H9 (cell line): ENCODE data around the gene RDH14. TPM values are rescaled to one million over a fixed set of nuclear protein-coding genes. Genes with fewer than 3 reads are reported as not detected.

Source experiments
- DNase-seq: peaks from one replicate; pipeline ENCODE4 v3.0.0-alpha.2; 2017
- H2AFZ ChIP-seq: one replicate; pipeline ENCODE4 v1.6.1; 2013; ENCODE audit warnings: mild to moderate bottlenecking, low read length, control low read depth, moderate library complexity
- H2AK5ac ChIP-seq: 2 replicates; pipeline ENCODE4 v1.6.1; 2013; ENCODE audit warnings: low read length, control low read depth, mixed read lengths; ENCODE audit not compliant: insufficient read length
- H2BK120ac ChIP-seq: one replicate; pipeline ENCODE4 v1.6.1; 2013; ENCODE audit warnings: low read depth, mild to moderate bottlenecking, low read length, control low read depth, inconsistent platforms; ENCODE audit not compliant: poor library complexity, severe bottlenecking
- H2BK12ac ChIP-seq: 2 replicates; pipeline ENCODE4 v1.6.1; 2013; ENCODE audit warnings: low read length, control low read depth, mixed read lengths, low read depth; ENCODE audit not compliant: insufficient read length
- H2BK15ac ChIP-seq: 2 replicates; pipeline ENCODE4 v1.6.1; 2013; ENCODE audit warnings: low read depth, low read length, control low read depth
- H2BK20ac ChIP-seq: one replicate; pipeline ENCODE4 v1.6.1; 2013; ENCODE audit warnings: low read depth, mild to moderate bottlenecking, low read length, control low read depth, inconsistent platforms; ENCODE audit not compliant: poor library complexity, severe bottlenecking
- H2BK5ac ChIP-seq: 2 replicates; pipeline ENCODE4 v1.6.1; 2013; ENCODE audit warnings: low read length, control low read depth, mixed read lengths; ENCODE audit not compliant: insufficient read length
- H3K14ac ChIP-seq: 2 replicates; pipeline ENCODE4 v1.6.1; 2013; ENCODE audit warnings: low read length, control low read depth; ENCODE audit not compliant: insufficient read depth
- H3K18ac ChIP-seq: 2 replicates; pipeline ENCODE4 v1.6.1; 2013; ENCODE audit warnings: low read depth, mild to moderate bottlenecking, mixed read lengths, low read length, control low read depth; ENCODE audit not compliant: insufficient read length
- H3K23ac ChIP-seq: 2 replicates; pipeline ENCODE4 v1.6.1; 2013; ENCODE audit warnings: low read length, control low read depth, mixed read lengths, low read depth; ENCODE audit not compliant: insufficient read length
- H3K23me2 ChIP-seq: 2 replicates; pipeline ENCODE4 v1.6.1; 2013; ENCODE audit warnings: low read depth, mild to moderate bottlenecking, mixed read lengths, low read length, control low read depth; ENCODE audit not compliant: insufficient read length, poor library complexity, severe bottlenecking
- H3K27ac ChIP-seq: 2 replicates; pipeline ENCODE4 v1.5.1; 2013; ENCODE audit warnings: low read length, control low read depth, mixed read lengths, low read depth; ENCODE audit not compliant: insufficient read length
- H3K27me3 ChIP-seq: 2 replicates; pipeline ENCODE4 v1.6.1; 2013; ENCODE audit warnings: low read length, control low read depth, inconsistent platforms; ENCODE audit not compliant: insufficient read depth
- H3K4ac ChIP-seq: 2 replicates; pipeline ENCODE4 v1.6.1; 2013; ENCODE audit warnings: low read depth, mild to moderate bottlenecking, control low read depth, inconsistent platforms, low read length, moderate library complexity
- H3K4me1 ChIP-seq: 2 replicates; pipeline ENCODE4 v1.6.1; 2013; ENCODE audit warnings: low read length, control low read depth, inconsistent platforms; ENCODE audit not compliant: insufficient read depth
- H3K4me2 ChIP-seq: 2 replicates; pipeline ENCODE4 v1.6.1; 2013; ENCODE audit warnings: low read length, control low read depth, mixed read lengths; ENCODE audit not compliant: insufficient read length, insufficient read depth
- H3K56ac ChIP-seq: 2 replicates; pipeline ENCODE4 v1.6.1; 2013; ENCODE audit warnings: low read depth, mild to moderate bottlenecking, mixed read lengths, low read length, control low read depth; ENCODE audit not compliant: insufficient read length
- H3K79me1 ChIP-seq: 2 replicates; pipeline ENCODE4 v1.6.1; 2013; ENCODE audit warnings: low read depth, mild to moderate bottlenecking, moderate library complexity, low read length, control low read depth, inconsistent platforms; ENCODE audit not compliant: insufficient read depth, poor library complexity, severe bottlenecking
- H3K79me2 ChIP-seq: 2 replicates; pipeline ENCODE4 v1.6.1; 2013; ENCODE audit warnings: low read length, control low read depth, inconsistent platforms; ENCODE audit not compliant: insufficient read depth
- H3K9ac ChIP-seq: 2 replicates; pipeline ENCODE4 v1.6.1; 2013; ENCODE audit warnings: low read length, control low read depth, mixed read lengths; ENCODE audit not compliant: insufficient read length; ENCODE audit errors: extremely low read depth
- H3K9me3 ChIP-seq: one replicate; pipeline ENCODE4 v1.6.1; 2013; ENCODE audit warnings: low read depth, low read length, inconsistent platforms; ENCODE audit not compliant: control insufficient read depth
- H3T11ph ChIP-seq: one replicate; pipeline ENCODE4 v1.6.1; 2013; ENCODE audit warnings: mild to moderate bottlenecking, low read length, control low read depth, inconsistent platforms
- H4K20me1 ChIP-seq: one replicate; pipeline ENCODE4 v1.6.1; 2013; ENCODE audit not compliant: control insufficient read depth, insufficient read length, insufficient read depth
- H4K5ac ChIP-seq: 2 replicates; pipeline ENCODE4 v1.6.1; 2013; ENCODE audit warnings: low read depth, mild to moderate bottlenecking, mixed read lengths, low read length, control low read depth; ENCODE audit not compliant: insufficient read length
- H4K8ac ChIP-seq: replicated peaks from 2 replicates; pipeline ENCODE4 v1.6.1; 2013; ENCODE audit warnings: low read length, control low read depth, mixed read lengths, low read depth; ENCODE audit not compliant: insufficient read length
- H4K91ac ChIP-seq: 2 replicates; pipeline ENCODE4 v1.6.1; 2013; ENCODE audit warnings: low read depth, mild to moderate bottlenecking, moderate library complexity, mixed read lengths, low read length, control low read depth; ENCODE audit not compliant: insufficient read length
- H3K27ac Mint-ChIP-seq, 3 experiments: 2 replicates in 2 of 3; 3 replicates in 1 of 3; pipeline ENCODE4 v1.8.0; 2020 to 2021; ENCODE audit warnings: mixed read lengths in 3 of 3, mild to moderate bottlenecking in 1 of 3, moderate library complexity in 1 of 3
- H3K27me3 Mint-ChIP-seq: 2 replicates; pipeline ENCODE4 v1.8.0; 2021; ENCODE audit warnings: low read depth, mild to moderate bottlenecking, moderate library complexity, mixed read lengths
- H3K36me3 Mint-ChIP-seq, 3 experiments: 2 replicates in 2 of 3; 3 replicates in 1 of 3; pipeline ENCODE4 v1.8.0; 2020 to 2021; ENCODE audit warnings: low read depth in 3 of 3, mixed read lengths in 3 of 3; ENCODE audit not compliant: insufficient read depth in 1 of 3
- H3K4me1 Mint-ChIP-seq, 2 experiments: 2 replicates each; pipeline ENCODE4 v1.8.0; 2020; ENCODE audit warnings: mixed read lengths in 2 of 2
- H3K4me3 Mint-ChIP-seq, 2 experiments: 2 replicates in 1 of 2; 3 replicates in 1 of 2; pipeline ENCODE4 v1.8.0; 2020 to 2021; ENCODE audit warnings: mild to moderate bottlenecking in 2 of 2, mixed read lengths in 2 of 2, moderate library complexity in 1 of 2
- H3K9me3 Mint-ChIP-seq, 2 experiments: 2 replicates in 1 of 2; 3 replicates in 1 of 2; pipeline ENCODE4 v1.8.0; 2020; ENCODE audit warnings: mild to moderate bottlenecking in 2 of 2, mixed read lengths in 2 of 2, moderate library complexity in 1 of 2
- WGBS: extraction: QIAGEN DNeasy Blood & Tissue Kit; methylation state at CpG from one replicate; pipeline ENCODE4 v1.1.7; 2013; ENCODE audit warnings: missing lambda C conversion rate, low lambda C conversion rate, mixed read lengths; ENCODE audit not compliant: insufficient read length; ENCODE audit errors: extremely low coverage; 5-methylcytosine and 5-hydroxymethylcytosine counted together
- total RNA-seq: library from RNA; stranded (reverse); gene quantifications from 2 replicates; pipeline ENCODE4 v1.2.1, GENCODE V29; 2021
- TF ChIP-seq, protein P1 (sequence below): fragments of 200-600 bp; sonication (generic); conservative IDR thresholded peaks from 3 replicates; pipeline ENCODE4 v1.8.0; 2021; ENCODE audit warnings: antibody characterized with exemption, mild to moderate bottlenecking

RDH14 gene
- total RNA-seq, 1 experiment from 2014 or later: 25.5 TPM

DNA sequence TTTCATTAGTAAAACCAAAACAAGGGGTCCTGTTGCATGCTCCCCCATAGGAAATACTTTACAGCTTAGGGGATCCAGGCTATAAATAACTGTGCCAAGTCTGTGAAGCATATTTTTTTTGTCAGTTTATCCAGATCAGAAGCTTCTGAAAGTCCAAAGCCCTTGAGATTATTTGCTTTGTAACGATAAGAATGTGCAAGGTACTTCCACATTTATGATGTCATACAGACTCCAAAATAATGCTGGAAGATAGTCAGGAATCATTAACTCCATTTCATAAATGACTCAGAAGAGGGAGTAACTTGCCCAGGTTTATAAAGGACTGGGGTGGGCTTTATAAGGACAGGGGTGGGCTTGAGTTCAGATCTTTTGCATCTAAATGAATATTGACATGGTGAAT lies 29.3 kb downstream of the RDH14 start:
- Histone ChIP-seq H4K20me1 (no peaks in the 10 kb centered on the region), H3K4me1 (no peaks in the 10 kb centered on the region), H3K9ac (no peak overlapping the region), H3K27me3 (no peaks in the 10 kb centered on the region), H3K4ac (no peak overlapping the region), H2BK20ac (no peak overlapping the region), H2BK15ac (no peak overlapping the region), H3K23ac (no peak overlapping the region), H2BK120ac (no peak overlapping the region), H3K79me2 (no peaks in the 10 kb centered on the region), H2BK12ac (no peak overlapping the region), H4K91ac (no peak overlapping the region), H4K5ac (no peak overlapping the region), H3K79me1 (no peaks in the 10 kb centered on the region), H2BK5ac (no peak overlapping the region), H2AFZ (no peak overlapping the region), H3K9me3 (no peaks in the 10 kb centered on the region), H3K27ac (no peak overlapping the region), H4K8ac (no peak overlapping the region), H3K14ac (no peak overlapping the region), H3K18ac (no peak overlapping the region), H3K56ac (no peak overlapping the region), H2AK5ac (no peak overlapping the region), H3K23me2 (no peaks in the 10 kb centered on the region), H3T11ph (no peak overlapping the region), H3K4me2 (no peak overlapping the region)
- TF ChIP-seq, protein P1, sequence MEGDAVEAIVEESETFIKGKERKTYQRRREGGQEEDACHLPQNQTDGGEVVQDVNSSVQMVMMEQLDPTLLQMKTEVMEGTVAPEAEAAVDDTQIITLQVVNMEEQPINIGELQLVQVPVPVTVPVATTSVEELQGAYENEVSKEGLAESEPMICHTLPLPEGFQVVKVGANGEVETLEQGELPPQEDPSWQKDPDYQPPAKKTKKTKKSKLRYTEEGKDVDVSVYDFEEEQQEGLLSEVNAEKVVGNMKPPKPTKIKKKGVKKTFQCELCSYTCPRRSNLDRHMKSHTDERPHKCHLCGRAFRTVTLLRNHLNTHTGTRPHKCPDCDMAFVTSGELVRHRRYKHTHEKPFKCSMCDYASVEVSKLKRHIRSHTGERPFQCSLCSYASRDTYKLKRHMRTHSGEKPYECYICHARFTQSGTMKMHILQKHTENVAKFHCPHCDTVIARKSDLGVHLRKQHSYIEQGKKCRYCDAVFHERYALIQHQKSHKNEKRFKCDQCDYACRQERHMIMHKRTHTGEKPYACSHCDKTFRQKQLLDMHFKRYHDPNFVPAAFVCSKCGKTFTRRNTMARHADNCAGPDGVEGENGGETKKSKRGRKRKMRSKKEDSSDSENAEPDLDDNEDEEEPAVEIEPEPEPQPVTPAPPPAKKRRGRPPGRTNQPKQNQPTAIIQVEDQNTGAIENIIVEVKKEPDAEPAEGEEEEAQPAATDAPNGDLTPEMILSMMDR: no peak
- DNase-seq: no peak
- Mint-ChIP-seq H3K4me3 (no peak overlapping the region), H3K27me3 (no peaks in the 10 kb centered on the region), H3K9me3 (no peaks in the 10 kb centered on the region), H3K36me3 (no peaks in the 10 kb centered on the region), H3K4me1 (no peaks in the 10 kb centered on the region), H3K27ac (no peak overlapping the region)
- WGBS: no CpG with 5 or more reads among the region's 1 CpG
